ENCODE measurements around the gene MRPL28.
"Not testable (repeated sequence)": the region's sequence is repeated elsewhere in the genome, so short reads cannot be mapped to it uniquely, and the experiment has no call there.

The MRPL28 gene

GRCh38 chr16:359067-359763, 11.1 kb downstream of the MRPL28 start:
- no peak for DNase-seq

GRCh38 chr16:356741-357140, 13.6 kb downstream of the MRPL28 start:
- DNase-seq: no peak

GRCh38 chr16:354971-355461, 15.3 kb downstream of the MRPL28 start:
- DNase-seq: no peak

- DNase-seq: no peak
Observed at GRCh38 chr16:354291-354881, 16.0 kb downstream of the MRPL28 start.

- no peak for DNase-seq
Observed at GRCh38 chr16:353404-354290, 16.7 kb downstream of the MRPL28 start.

- peak; percentile 100 for DNase-seq
Observed at GRCh38 chr16:352547-353403, 17.6 kb downstream of the MRPL28 start, which contains the start of gene AXIN1. TSS of gene AXIN1 (minus strand) at chr16:352723. CDS start at chr16:347025, 5,698 bp downstream.

- no peak for DNase-seq
Observed at GRCh38 chr16:351804-352520, 18.4 kb downstream of the MRPL28 start.

GRCh38 chr16:350203-350602, 20.1 kb downstream of the MRPL28 start:
- no peak for DNase-seq

GRCh38 chr16:349211-349610, 21.1 kb downstream of the MRPL28 start:
- no peak for DNase-seq

- not testable (repeated sequence) for DNase-seq
Observed at GRCh38 chr16:348495-348894, 21.8 kb downstream of the MRPL28 start.

GRCh38 chr16:347203-347602, 23.1 kb downstream of the MRPL28 start:
- DNase-seq: no peak

- no peak for DNase-seq
Observed at GRCh38 chr16:346587-346986, 23.8 kb downstream of the MRPL28 start.

GRCh38 chr16:345772-346171, 24.6 kb downstream of the MRPL28 start:
- DNase-seq: no peak

- DNase-seq: no peak
Observed at GRCh38 chr16:342455-343213, 27.7 kb downstream of the MRPL28 start.

- not testable (repeated sequence) for DNase-seq
Observed at GRCh38 chr16:341974-342336, 28.4 kb downstream of the MRPL28 start.

- not testable (repeated sequence) for DNase-seq
Observed at GRCh38 chr16:341095-341973, 29.0 kb downstream of the MRPL28 start.

- no peak for DNase-seq
Observed at GRCh38 chr16:340370-341091, 29.8 kb downstream of the MRPL28 start.

GRCh38 chr16:339680-340079, 30.7 kb downstream of the MRPL28 start:
- DNase-seq: no peak

GRCh38 chr16:337975-338575, 32.3 kb downstream of the MRPL28 start:
- no peak for DNase-seq

Data from activated T-cell treated with anti-CD3 and anti-CD28 coated beads, Interleukin-2, amount 50 U/mL, for 48 hours (primary cell).